CD4-positive, alpha-beta T cell (primary cell): ENCODE measurements around the gene PTGIR. TPM values are rescaled to one million over a fixed set of nuclear protein-coding genes. Genes with fewer than 3 reads are reported as not detected.

Experiments used
- ATAC-seq: fragments of 200-7000 bp; cut with Tn5 transposase; one replicate; pipeline ENCODE4 v1.10.0; 2022; ENCODE audit warnings: mild to moderate bottlenecking; ENCODE audit not compliant: poor library complexity
- CTCF ChIA-PET: fragments of 350-600 bp; sonication (Branson Sonifier 250); formaldehyde crosslinking; loops from one replicate; lab custom pipeline; 2021; ENCODE audit warnings: antibody characterized with exemption, inconsistent platforms; lab: Charles Lee
- POLR2A ChIA-PET: fragments of 350-600 bp; sonication (Branson Sonifier 250); formaldehyde crosslinking; loops from one replicate; lab custom pipeline; 2021; ENCODE audit warnings: antibody characterized with exemption, inconsistent platforms; lab: Charles Lee
- DNase-seq, 14 experiments: peaks; one replicate each; pipeline ENCODE4 v3.0.0-alpha.2; 2013 to 2020; ENCODE audit warnings: mixed read lengths in 2 of 14
- H3K27ac ChIP-seq, 2 donors: one replicate each; pipeline versions ENCODE4 v1.5.1 to v1.7.0; 2013; ENCODE audit warnings: low read length in 2 of 2, low read depth in 1 of 2, mild to moderate bottlenecking in 1 of 2
- H3K27me3 ChIP-seq, 2 experiments: 1 replicate in 1 of 2; 2 replicates in 1 of 2; pipeline versions ENCODE4 v1.6.1 to v1.7.0; 2013; ENCODE audit warnings: low read length in 2 of 2, control low read depth in 1 of 2, mild to moderate bottlenecking in 1 of 2, moderate library complexity in 1 of 2; ENCODE audit not compliant: insufficient read depth in 2 of 2, control insufficient read depth in 1 of 2
- H3K36me3 ChIP-seq: one replicate; pipeline ENCODE4 v1.6.1; 2013; ENCODE audit warnings: low read length, control low read depth; ENCODE audit not compliant: insufficient read depth
- H3K4me1 ChIP-seq: one replicate; pipeline ENCODE4 v1.6.1; 2013; ENCODE audit warnings: low read length, control low read depth; ENCODE audit not compliant: insufficient read depth
- H3K4me3 ChIP-seq: one replicate; pipeline ENCODE4 v1.5.1; 2013; ENCODE audit warnings: mild to moderate bottlenecking, low read length, moderate library complexity
- H3K9me3 ChIP-seq, 2 experiments: 1 replicate in 1 of 2; 2 replicates in 1 of 2; pipeline versions ENCODE4 v1.6.1 to v1.7.0; 2013; ENCODE audit warnings: low read length in 2 of 2, mild to moderate bottlenecking in 2 of 2, control low read depth in 1 of 2, moderate library complexity in 1 of 2; ENCODE audit not compliant: control insufficient read depth in 1 of 2, insufficient read depth in 1 of 2
- H3K27ac Mint-ChIP-seq: one replicate; pipeline ENCODE4 v1.8.0; 2020; ENCODE audit warnings: mixed read lengths
- H3K27me3 Mint-ChIP-seq: one replicate; pipeline ENCODE4 v1.8.0; 2021; ENCODE audit warnings: mixed read lengths
- H3K36me3 Mint-ChIP-seq: one replicate; pipeline ENCODE4 v1.8.0; 2021; ENCODE audit warnings: low read depth, mixed read lengths
- H3K4me1 Mint-ChIP-seq: one replicate; pipeline ENCODE4 v1.8.0; 2021; ENCODE audit warnings: low read depth, mixed read lengths
- H3K4me3 Mint-ChIP-seq: one replicate; pipeline ENCODE4 v1.8.0; 2020; ENCODE audit warnings: mild to moderate bottlenecking, mixed read lengths
- H3K9me3 Mint-ChIP-seq: one replicate; pipeline ENCODE4 v1.8.0; 2020; ENCODE audit warnings: mixed read lengths
- intact Hi-C, 2 experiments: fragments of 100-400 bp; cut with DNase I in 1 of 2; cut with micrococcal nuclease in 1 of 2; formaldehyde crosslinking; loops; one replicate each; pipeline versions ENCODE4 v1.15.1 to v1.9.0; 2023 to 2025; cut with DNase I, micrococcal nuclease
- total RNA-seq, 174 experiments: library from RNA in 2 of 174; stranded (reverse) in 2 of 174; gene quantifications; one replicate each; pipeline ENCODE4 v1.2.3 and lab custom pipeline; 2021 to 2026
- TF ChIP-seq, protein P1 (sequence below): fragments of 200-600 bp; IDR thresholded peaks from one replicate; pipeline ENCODE4 v1.8.0; 2022; ENCODE audit warnings: antibody characterized with exemption, mild to moderate bottlenecking

The PTGIR gene
- total RNA-seq, 2 experiments from 2014 or later: 0.87 to 0.96 TPM

DNA sequence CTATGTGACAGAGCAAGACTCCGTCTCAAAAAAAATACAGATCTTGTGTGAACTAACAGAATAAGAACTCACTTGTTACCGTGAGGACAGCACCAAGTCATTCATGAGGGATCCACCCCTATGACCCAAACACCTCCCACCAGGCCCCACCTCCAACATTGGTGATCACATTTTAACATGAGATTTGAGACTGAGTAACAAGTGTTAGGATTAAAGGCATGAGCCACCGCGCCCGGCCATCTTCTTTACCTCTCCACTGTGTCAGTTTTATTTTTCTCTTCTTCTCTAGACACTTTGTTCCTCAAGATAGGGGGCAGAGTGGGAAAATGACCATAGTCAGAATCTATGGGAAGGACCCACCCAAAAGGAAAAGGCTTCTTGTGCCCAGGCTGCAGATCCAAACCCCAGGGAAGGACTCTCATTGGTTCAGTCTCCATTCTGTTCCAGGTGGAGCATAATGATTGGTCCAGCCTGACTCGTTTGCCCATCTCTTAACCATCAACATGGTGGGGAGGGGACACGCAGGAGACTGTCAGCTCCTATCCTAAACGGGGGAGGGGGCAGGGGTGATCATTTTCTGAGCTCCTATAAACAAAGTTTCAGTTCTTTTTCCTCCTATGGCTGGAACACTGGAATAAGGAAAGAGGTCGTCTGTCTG, 25.0 kb downstream of the PTGIR start:
- Histone ChIP-seq H3K27ac (peak overlapping the region; percentile 100), H3K27me3 (no peaks in the 10 kb centered on the region), H3K4me3 (peak overlapping the region; percentile 100), H3K36me3 (peaks cover under 1% of the 10 kb centered on the region), H3K9me3 (no peaks in the 10 kb centered on the region), H3K4me1 (peaks cover 40% of the 10 kb centered on the region)
- peaks cover 25% of the 10 kb centered on the region for H3K36me3 Mint-ChIP-seq
- CTCF ChIA-PET: interaction anchor here (0.5 to 4.4 kb wide), 5 partner anchors 12 to 205 kb away, joined by 4 to 33 read pairs (median 10); partner anchors contain the start of gene DACT3
- TF ChIP-seq, protein P1, sequence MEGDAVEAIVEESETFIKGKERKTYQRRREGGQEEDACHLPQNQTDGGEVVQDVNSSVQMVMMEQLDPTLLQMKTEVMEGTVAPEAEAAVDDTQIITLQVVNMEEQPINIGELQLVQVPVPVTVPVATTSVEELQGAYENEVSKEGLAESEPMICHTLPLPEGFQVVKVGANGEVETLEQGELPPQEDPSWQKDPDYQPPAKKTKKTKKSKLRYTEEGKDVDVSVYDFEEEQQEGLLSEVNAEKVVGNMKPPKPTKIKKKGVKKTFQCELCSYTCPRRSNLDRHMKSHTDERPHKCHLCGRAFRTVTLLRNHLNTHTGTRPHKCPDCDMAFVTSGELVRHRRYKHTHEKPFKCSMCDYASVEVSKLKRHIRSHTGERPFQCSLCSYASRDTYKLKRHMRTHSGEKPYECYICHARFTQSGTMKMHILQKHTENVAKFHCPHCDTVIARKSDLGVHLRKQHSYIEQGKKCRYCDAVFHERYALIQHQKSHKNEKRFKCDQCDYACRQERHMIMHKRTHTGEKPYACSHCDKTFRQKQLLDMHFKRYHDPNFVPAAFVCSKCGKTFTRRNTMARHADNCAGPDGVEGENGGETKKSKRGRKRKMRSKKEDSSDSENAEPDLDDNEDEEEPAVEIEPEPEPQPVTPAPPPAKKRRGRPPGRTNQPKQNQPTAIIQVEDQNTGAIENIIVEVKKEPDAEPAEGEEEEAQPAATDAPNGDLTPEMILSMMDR: no peak
- ATAC-seq (no peak), DNase-seq (peak in 1 of 14 experiments; percentile 52)
- POLR2A ChIA-PET: interaction anchor here (0.8 to 5.0 kb wide), 23 partner anchors 12 to 1764 kb away, joined by 3 to 215 read pairs (median 7); partner anchors contain the start of genes ARHGAP35, DACT3, FKRP and MYPOP
- H3K9me3 Mint-ChIP-seq: peaks cover 5% of the 10 kb centered on the region
- H3K27ac Mint-ChIP-seq: peak overlapping the region; percentile 100
- H3K4me1 Mint-ChIP-seq: peaks cover 48% of the 10 kb centered on the region
- intact Hi-C loops: loop anchor here (2.0 to 10.0 kb wide), 5 partner anchors 15 to 675 kb away; partner anchors contain the start of genes AP2S1 (in 1 of the 2), FKRP (in 1 of the 2), INAFM1 (in 1 of the 2) and STRN4 (in 1 of the 2)
- no peaks in the 10 kb centered on the region for H3K27me3 Mint-ChIP-seq
- H3K4me3 Mint-ChIP-seq: peak overlapping the region; percentile 95

DNA sequence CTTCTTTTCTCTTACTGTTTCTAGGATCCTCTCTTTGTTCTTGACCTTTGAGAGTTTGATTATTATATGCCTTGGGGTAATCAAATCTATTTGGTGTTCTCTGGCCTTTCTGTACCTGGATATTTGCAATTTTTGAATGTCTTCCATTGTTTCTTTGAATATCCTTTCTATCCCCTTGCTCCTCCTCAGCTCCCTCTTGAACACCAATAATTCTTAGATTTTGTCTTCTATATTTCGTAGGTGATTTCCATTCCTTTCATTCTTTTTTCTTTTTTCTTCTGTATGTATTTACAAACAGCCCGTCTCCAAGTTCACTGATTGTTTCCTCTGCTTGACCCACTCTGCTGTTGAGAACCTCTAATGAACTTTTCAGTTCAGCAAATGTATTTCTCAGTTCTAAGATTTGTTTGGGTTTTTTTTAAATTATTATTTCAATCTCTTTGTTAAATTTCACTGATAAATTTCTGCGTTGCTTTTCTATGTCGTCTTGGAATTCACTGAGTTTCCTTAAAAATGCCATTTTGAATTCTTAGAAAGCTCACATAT, 26.4 kb downstream of the PTGIR start:
- POLR2A ChIA-PET: interaction anchor here (1.0 to 1.5 kb wide), 2 partner anchors 24 to 75 kb away, joined by 3 to 5 read pairs; no protein-coding TSS in a partner anchor
- H3K9me3 ChIP-seq: no peaks in the 10 kb centered on the region
- peak overlapping the region; percentile 100 for H3K27ac Mint-ChIP-seq
- peaks cover 26% of the 10 kb centered on the region for H3K4me1 ChIP-seq
- intact Hi-C loops: no loop called here
- no peaks in the 10 kb centered on the region for H3K27me3 Mint-ChIP-seq
- no peak for DNase-seq
- CTCF ChIA-PET: interaction anchor here (0.6 to 1.2 kb wide), 3 partner anchors 14 to 91 kb away, joined by 3 to 4 read pairs (median 3); no protein-coding TSS in a partner anchor
- peaks cover 37% of the 10 kb centered on the region for H3K4me1 Mint-ChIP-seq
- peaks cover 5% of the 10 kb centered on the region for H3K9me3 Mint-ChIP-seq
- H3K4me3 Mint-ChIP-seq: peak overlapping the region; percentile 31
- no peaks in the 10 kb centered on the region for H3K36me3 ChIP-seq
- peaks cover 22% of the 10 kb centered on the region for H3K36me3 Mint-ChIP-seq
- ATAC-seq: no peak
- no peak overlapping the region for H3K27ac ChIP-seq
- no peak overlapping the region for H3K4me3 ChIP-seq
- H3K27me3 ChIP-seq: no peaks in the 10 kb centered on the region
- TF ChIP-seq, protein P1: no peak

DNA sequence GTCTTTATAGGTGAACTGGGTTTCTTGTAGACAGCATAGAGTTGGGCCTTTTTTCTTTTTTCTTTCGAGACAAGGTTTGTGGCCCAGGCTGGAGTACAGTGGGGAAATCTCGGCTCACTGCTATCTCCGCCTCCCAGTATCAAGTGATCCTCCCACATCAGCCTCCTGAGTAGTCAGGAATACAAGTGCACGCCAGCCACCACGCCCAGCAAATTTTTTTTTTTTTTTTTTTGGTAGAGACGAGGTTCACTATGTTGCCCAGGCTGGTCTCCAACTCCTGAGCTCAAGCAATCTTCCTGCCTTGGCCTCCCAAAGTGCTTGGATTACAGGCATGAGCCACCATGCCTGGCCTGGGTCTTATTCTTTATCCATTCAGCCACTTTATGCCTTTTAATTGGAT, 28.9 kb downstream of the PTGIR start:
- peaks cover 5% of the 10 kb centered on the region for H3K9me3 Mint-ChIP-seq
- no peak overlapping the region for H3K4me3 Mint-ChIP-seq
- Histone ChIP-seq H3K9me3 (no peaks in the 10 kb centered on the region), H3K4me3 (no peak overlapping the region), H3K27ac (no peak overlapping the region), H3K36me3 (no peaks in the 10 kb centered on the region), H3K4me1 (peaks cover 9% of the 10 kb centered on the region), H3K27me3 (no peaks in the 10 kb centered on the region)
- TF ChIP-seq, protein P1: no peak
- CTCF ChIA-PET: interaction anchor here (0.6 kb wide), 1 partner anchor 38 kb away, joined by 3 read pairs; no protein-coding TSS in a partner anchor
- peaks cover 20% of the 10 kb centered on the region for H3K4me1 Mint-ChIP-seq
- H3K36me3 Mint-ChIP-seq: peaks cover 9% of the 10 kb centered on the region
- intact Hi-C loops: no loop called here
- POLR2A ChIA-PET: interaction anchor here (0.6 to 1.1 kb wide), 2 partner anchors 9 to 65 kb away, joined by 3 read pairs; partner anchors contain the start of gene DACT3
- DNase-seq (no peak), ATAC-seq (no peak)
- no peak overlapping the region for H3K27ac Mint-ChIP-seq
- no peaks in the 10 kb centered on the region for H3K27me3 Mint-ChIP-seq
